Left renal cortex interstitium (tissue), 4 donors: Measurements from ENCODE around the gene UGT1A8. TPM values are rescaled to one million over a fixed set of nuclear protein-coding genes. Genes with fewer than 3 reads are reported as not detected.

Source experiments
- DNase-seq, 4 donors: peaks; one replicate each; pipeline ENCODE4 v3.0.0-alpha.2; 2013; ENCODE audit warnings: low read depth in 4 of 4, low spot score in 2 of 4, missing footprints in 1 of 4
- polyA plus RNA-seq, 4 donors: library from polyadenylated mRNA; unstranded; fragments of 120-200 nt; gene quantifications; one replicate each; pipeline ENCODE4 v1.2.1, GENCODE V29; 2013; ENCODE audit not compliant: insufficient read length in 4 of 4

UGT1A8 gene
- polyA plus RNA-seq, 4 donors = 0.06 TPM; not detected in 3

DNA sequence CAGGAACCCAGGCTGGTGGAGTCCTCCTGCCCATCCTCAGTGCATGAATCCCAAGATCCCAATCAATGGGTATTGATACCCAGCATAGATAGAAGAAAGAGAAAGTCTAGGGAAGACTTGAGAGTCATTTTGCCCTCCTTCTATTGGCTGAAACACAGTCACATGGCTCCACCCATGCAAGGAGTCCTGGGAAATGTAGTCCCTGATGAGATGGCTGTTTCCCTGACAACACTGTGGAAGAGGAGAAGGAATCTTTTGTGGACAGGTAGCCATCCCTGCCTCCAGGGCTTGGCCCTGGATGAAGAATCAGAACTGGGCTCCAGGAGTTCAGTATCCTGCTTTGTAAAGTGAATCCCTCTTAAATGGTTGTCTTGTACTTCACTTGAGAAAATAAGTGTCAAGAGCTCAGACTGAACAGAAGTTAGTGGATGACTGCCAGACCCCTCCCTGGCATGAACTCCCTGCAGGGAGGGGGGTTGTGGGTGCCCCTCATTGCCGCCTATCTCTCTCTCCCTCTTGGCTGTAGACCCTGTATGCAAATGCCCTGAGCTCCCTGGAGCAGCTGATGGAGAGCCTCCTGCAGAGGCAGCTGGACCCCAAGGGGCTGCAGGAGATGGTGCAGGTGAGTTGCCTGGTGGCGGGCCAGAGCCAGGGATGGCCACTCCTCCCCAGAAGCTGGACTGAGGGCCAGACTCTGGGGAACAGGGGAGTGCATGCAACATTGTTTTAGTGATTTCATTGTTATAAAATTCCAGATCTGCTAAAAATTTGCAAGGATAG lies 196.8 kb downstream of the UGT1A8 start:
- DNase-seq = peak in 1 of 4 donors; percentile 19

DNA sequence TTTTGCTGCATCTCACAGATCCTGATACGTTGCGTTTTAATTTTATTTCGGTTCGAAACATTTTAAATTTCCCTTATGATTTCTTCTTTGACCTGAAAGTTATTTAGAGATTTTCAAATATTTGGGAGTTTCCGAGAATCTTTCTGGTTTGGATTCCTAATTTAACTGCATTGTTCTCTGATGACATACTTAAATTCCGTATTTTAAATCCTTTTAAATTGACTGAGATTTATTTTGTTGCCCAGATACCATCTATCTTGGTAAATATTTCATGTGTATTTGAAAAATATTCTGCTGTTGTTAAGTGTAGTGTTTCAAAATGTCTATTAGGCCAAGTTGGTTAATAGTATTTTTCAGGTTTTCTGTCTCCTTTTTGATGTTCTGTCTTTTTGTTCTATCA lies 198.4 kb downstream of the UGT1A8 start:
- no peak for DNase-seq

DNA sequence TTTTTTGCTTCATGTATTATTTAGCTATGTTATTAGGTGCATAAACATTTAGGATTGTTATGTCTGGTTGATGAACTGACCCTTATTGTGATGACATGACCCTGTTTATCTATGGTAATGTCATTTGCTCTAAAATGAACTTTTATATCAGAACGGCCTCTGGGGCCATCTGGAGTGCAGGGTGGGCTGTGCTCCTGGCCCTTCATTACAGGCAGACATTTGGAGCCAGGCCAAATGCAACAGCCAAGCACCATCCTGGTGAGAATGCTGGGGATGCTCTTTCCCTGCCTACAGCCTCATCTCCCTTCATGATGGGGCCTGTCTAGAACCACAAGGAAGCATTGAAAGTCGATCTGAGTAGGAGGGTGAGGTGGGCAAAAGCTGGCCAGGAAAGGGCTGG lies 198.9 kb downstream of the UGT1A8 start:
- DNase-seq = no peak

GRCh38 chr2:233816771-233817170 lies 199.3 kb downstream of the UGT1A8 start:
- no peak for DNase-seq

GRCh38 chr2:233817361-233817911 lies 200.0 kb downstream of the UGT1A8 start:
- DNase-seq = no peak

GRCh38 chr2:233817995-233818638 lies 200.7 kb downstream of the UGT1A8 start:
- DNase-seq = no peak

- no peak for DNase-seq
Measured at GRCh38 chr2:233818639-233819621, 201.5 kb downstream of the UGT1A8 start.

GRCh38 chr2:233819884-233820773 lies 202.7 kb downstream of the UGT1A8 start:
- no peak for DNase-seq

DNA sequence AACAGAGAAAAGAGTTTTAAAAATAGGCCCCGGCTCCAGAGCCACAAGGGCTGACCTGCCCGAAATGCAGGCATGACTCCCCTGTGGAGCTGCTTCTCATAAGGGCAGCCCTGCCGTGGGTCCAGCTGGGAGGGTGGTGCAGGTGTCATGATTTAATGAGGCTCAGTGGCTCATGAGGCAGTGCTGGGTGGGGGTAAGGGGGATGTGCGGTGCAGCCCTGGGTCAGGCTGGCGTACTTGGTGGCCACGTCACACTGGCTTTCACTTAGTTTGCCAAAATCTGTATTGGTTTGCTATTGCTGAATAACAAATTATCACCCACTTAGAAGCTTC lies 203.3 kb downstream of the UGT1A8 start:
- no peak for DNase-seq

DNA sequence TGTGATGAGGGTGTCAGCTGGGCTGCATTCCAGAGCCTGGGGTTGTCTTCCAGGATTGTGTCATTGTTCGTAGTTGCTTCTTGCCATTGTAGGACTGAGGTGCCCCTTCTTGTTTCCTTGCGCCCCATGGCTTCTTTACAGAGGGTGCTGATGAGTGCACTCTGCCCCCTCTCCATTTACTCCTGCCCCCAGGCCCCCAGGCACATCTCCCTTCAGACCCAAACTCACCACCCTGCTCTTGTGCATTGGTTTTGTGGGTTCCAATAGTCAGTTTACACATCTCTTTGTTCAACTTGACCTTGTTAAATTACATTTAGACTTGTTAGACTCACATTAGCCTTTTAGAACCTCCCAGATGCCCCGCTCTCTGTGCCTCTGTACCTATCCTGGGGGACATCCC lies 203.8 kb downstream of the UGT1A8 start:
- DNase-seq = no peak

GRCh38 chr2:233821709-233822100 lies 204.3 kb downstream of the UGT1A8 start:
- DNase-seq = no peak

- DNase-seq = no peak
Measured at GRCh38 chr2:233822101-233822771, 204.8 kb downstream of the UGT1A8 start.

Other genes starting within 250 kb of the UGT1A8 start
- gene USP40, start 50.9 kb upstream of the UGT1A8 start, polyA plus RNA-seq = 10 to 100 TPM; 40.8 to 58.8 (median 46.3) TPM
- gene UGT1A10, start 18.8 kb downstream of the UGT1A8 start, polyA plus RNA-seq = not detected
- gene UGT1A9, start 54.3 kb downstream of the UGT1A8 start, polyA plus RNA-seq = 1 to 10 TPM; 4.2 to 7.3 (median 5.5) TPM
- not detected for gene UGT1A7, start 64.3 kb downstream of the UGT1A8 start, polyA plus RNA-seq
- gene UGT1A6, start 75.3 kb downstream of the UGT1A8 start, polyA plus RNA-seq = 1 to 10 TPM; 1.6 to 5.5 (median 3.8) TPM
- gene UGT1A5, start 95.3 kb downstream of the UGT1A8 start, polyA plus RNA-seq = not detected
- gene UGT1A4, start 101.1 kb downstream of the UGT1A8 start, polyA plus RNA-seq = not detected
- gene UGT1A3, start 111.4 kb downstream of the UGT1A8 start, polyA plus RNA-seq = not detected
- under 1 TPM; 0.11 to 0.46 (median 0.31) TPM for gene UGT1A1, start 142.6 kb downstream of the UGT1A8 start, polyA plus RNA-seq
- gene MROH2A, start 160.7 kb downstream of the UGT1A8 start, polyA plus RNA-seq = under 1 TPM in 3 of 4 donors, not detected in 1; 0.09 to 0.18 (median 0.16) TPM
- gene HJURP, start 236.9 kb downstream of the UGT1A8 start, polyA plus RNA-seq = 10 to 100 TPM; 17.3 to 26.6 (median 22.4) TPM